MM.1S (cell line): ENCODE measurements around the gene ESF1.

Experiments used
- DNase-seq: peaks from one replicate; pipeline ENCODE4 v3.0.0-alpha.2; 2015
- H2AFZ ChIP-seq: fragments of 300-600 bp; sonication (generic); 2 replicates; pipeline ENCODE4 v1.6.0; 2016; ENCODE audit warnings: antibody characterized with exemption, low read length
- H3F3A ChIP-seq: fragments of 300-600 bp; sonication (generic); 2 replicates; pipeline ENCODE4 v1.6.1; 2016; ENCODE audit warnings: mild to moderate bottlenecking, antibody characterized with exemption, low read length, moderate library complexity, mixed read lengths; ENCODE audit not compliant: insufficient read depth
- H3K27ac ChIP-seq: fragments of 300-600 bp; sonication (generic); 2 replicates; pipeline ENCODE4 v1.5.1; 2016; ENCODE audit warnings: mild to moderate bottlenecking, low read length
- H3K27me3 ChIP-seq: fragments of 300-600 bp; sonication (generic); replicated peaks from 2 replicates; pipeline ENCODE4 v1.6.0; 2016; ENCODE audit warnings: low read length; ENCODE audit not compliant: insufficient read depth
- H3K36me3 ChIP-seq: fragments of 300-600 bp; sonication (generic); replicated peaks from 2 replicates; pipeline ENCODE4 v1.6.1; 2016; ENCODE audit warnings: mild to moderate bottlenecking, low read length, mixed read lengths; ENCODE audit not compliant: insufficient read depth
- H3K4me1 ChIP-seq: fragments of 300-600 bp; sonication (generic); 2 replicates; pipeline ENCODE4 v1.6.1; 2016; ENCODE audit warnings: low read length, mixed read lengths
- H3K4me2 ChIP-seq: fragments of 300-600 bp; sonication (generic); 2 replicates; pipeline ENCODE4 v1.6.0; 2016; ENCODE audit warnings: low read depth, low read length
- H3K4me3 ChIP-seq: fragments of 300-600 bp; sonication (generic); 2 replicates; pipeline ENCODE4 v1.5.1; 2016; ENCODE audit warnings: low read length, mixed read lengths
- H3K79me2 ChIP-seq: fragments of 300-600 bp; sonication (generic); 2 replicates; pipeline ENCODE4 v1.6.1; 2016; ENCODE audit warnings: mixed run types, low read length, mixed read lengths
- H3K9ac ChIP-seq: fragments of 300-600 bp; sonication (generic); 2 replicates; pipeline ENCODE4 v1.6.1; 2016; ENCODE audit warnings: low read length, mixed read lengths
- H3K9me2 ChIP-seq: fragments of 300-600 bp; sonication (generic); replicated peaks from 2 replicates; pipeline ENCODE4 v1.6.1; 2016; ENCODE audit warnings: mild to moderate bottlenecking, low read length, mixed read lengths; ENCODE audit not compliant: insufficient read depth
- H3K9me3 ChIP-seq: fragments of 300-600 bp; sonication (generic); replicated peaks from 2 replicates; pipeline ENCODE4 v1.6.1; 2016; ENCODE audit warnings: mild to moderate bottlenecking, low read length, mixed read lengths; ENCODE audit not compliant: insufficient read depth
- H4K20me1 ChIP-seq: fragments of 300-600 bp; sonication (generic); 2 replicates; pipeline ENCODE4 v1.6.1; 2016; ENCODE audit warnings: mild to moderate bottlenecking, low read length, moderate library complexity, mixed read lengths; ENCODE audit not compliant: insufficient read depth
- CTCF ChIP-seq: fragments of 300-600 bp; sonication (generic); IDR thresholded peaks from 2 replicates; pipeline ENCODE4 v1.5.1; 2016; ENCODE audit warnings: antibody characterized with exemption, low read length, mixed read lengths
- EZH2 ChIP-seq: fragments of 300-600 bp; sonication (generic); optimal IDR thresholded peaks from 2 replicates; pipeline ENCODE3; 2017; ENCODE audit warnings: low read depth, mild to moderate bottlenecking, antibody characterized with exemption, low read length, mixed read lengths
- EZH2phosphoT487 ChIP-seq: fragments of 300-600 bp; sonication (generic); IDR thresholded peaks from 2 replicates; pipeline ENCODE4 v1.6.1; 2018; ENCODE audit warnings: antibody characterized with exemption, low read length

ESF1 gene

GRCh38 chr20:13690943-13691342, 93.8 kb downstream of the ESF1 start:
- no peaks in the 10 kb centered on the region for H3K4me1 ChIP-seq
- H3K9me3 ChIP-seq, result no peaks in the 10 kb centered on the region
- H3K9ac ChIP-seq, result no peak overlapping the region
- H3K4me2 ChIP-seq, result no peak overlapping the region
- no peak overlapping the region for H3K4me3 ChIP-seq
- TF ChIP-seq EZH2phosphoT487 (no peak), CTCF (no peak), EZH2 (no peak)
- no peaks in the 10 kb centered on the region for H3K9me2 ChIP-seq
- no peak overlapping the region for H3K27ac ChIP-seq
- H3K36me3 ChIP-seq, result no peaks in the 10 kb centered on the region
- no peak overlapping the region for H2AFZ ChIP-seq
- H3K79me2 ChIP-seq, result no peaks in the 10 kb centered on the region
- H3K27me3 ChIP-seq, result no peaks in the 10 kb centered on the region
- DNase-seq, result no peak
- no peaks in the 10 kb centered on the region for H4K20me1 ChIP-seq
- no peaks in the 10 kb centered on the region for H3F3A ChIP-seq

GRCh38 chr20:13687815-13688214, 96.9 kb downstream of the ESF1 start:
- no peak overlapping the region for H3K4me3 ChIP-seq
- H2AFZ ChIP-seq, result no peak overlapping the region
- H3K9me2 ChIP-seq, result no peaks in the 10 kb centered on the region
- no peak for TF ChIP-seq CTCF
- TF ChIP-seq EZH2, result no peak
- TF ChIP-seq EZH2phosphoT487, result no peak
- H3K36me3 ChIP-seq, result no peaks in the 10 kb centered on the region
- H3K27me3 ChIP-seq, result no peaks in the 10 kb centered on the region
- no peak overlapping the region for H3K4me2 ChIP-seq
- no peak overlapping the region for H3K27ac ChIP-seq
- no peaks in the 10 kb centered on the region for H3K4me1 ChIP-seq
- no peaks in the 10 kb centered on the region for H4K20me1 ChIP-seq
- no peaks in the 10 kb centered on the region for H3K9me3 ChIP-seq
- H3K9ac ChIP-seq, result no peak overlapping the region
- no peaks in the 10 kb centered on the region for H3K79me2 ChIP-seq
- no peak for DNase-seq
- no peaks in the 10 kb centered on the region for H3F3A ChIP-seq

GRCh38 chr20:13685623-13686022, 99.1 kb downstream of the ESF1 start:
- Histone ChIP-seq H3K4me1 (no peaks in the 10 kb centered on the region), H3K27ac (no peak overlapping the region)

More at GRCh38 chr20:13685623-13686022, 99.1 kb downstream of the ESF1 start:
- no peak overlapping the region for H3K4me3 ChIP-seq
- no peaks in the 10 kb centered on the region for H3K27me3 ChIP-seq
- H3K9me3 ChIP-seq, result no peaks in the 10 kb centered on the region
- no peaks in the 10 kb centered on the region for H3K9me2 ChIP-seq
- DNase-seq, result no peak
- H2AFZ ChIP-seq, result no peak overlapping the region
- no peaks in the 10 kb centered on the region for H3F3A ChIP-seq
- no peak overlapping the region for H3K4me2 ChIP-seq
- no peak for TF ChIP-seq EZH2
- TF ChIP-seq EZH2phosphoT487, result no peak
- no peak for TF ChIP-seq CTCF
- H3K9ac ChIP-seq, result no peak overlapping the region
- H3K79me2 ChIP-seq, result no peaks in the 10 kb centered on the region
- H4K20me1 ChIP-seq, result no peaks in the 10 kb centered on the region
- H3K36me3 ChIP-seq, result no peaks in the 10 kb centered on the region
